ENCODE results near the gene ERC2. TPM values are rescaled to one million over a fixed set of nuclear protein-coding genes. Genes with fewer than 3 reads are reported as not detected.

ERC2 gene
- total and polyA plus RNA-seq, 2 of the 13 experiments (the other 11 are each of a cell fraction or from before 2014, with no cell fraction given): 0.16 to 0.22 TPM

GRCh38 chr3:56268616-56269383, 199.5 kb downstream of the ERC2 start:
- no peak for ATAC-seq
- Histone ChIP-seq H3K27me3 (ENCODE audit: control insufficient read depth in 1 of 2, insufficient read depth in 2 of 2, low read length in 2 of 2) (no peaks in the 10 kb centered on the region; a peak in 1 of 5 replicates), H3K9ac (ENCODE audit: insufficient read depth, low read depth, low read length) (no peak overlapping the region), H3K9me3 (ENCODE audit: low read length) (no peaks in the 10 kb centered on the region), H3K4me3 (replicated peaks in 1 of 3; ENCODE audit: insufficient read depth in 1 of 3, low read depth in 2 of 3, low read length in 3 of 3) (no peak overlapping the region), H3K79me2 (ENCODE audit: insufficient read depth, low read length) (no peaks in the 10 kb centered on the region), H2AFZ (ENCODE audit: low read length) (no peak overlapping the region), H3K27ac (ENCODE audit: extremely low read length, insufficient read depth, low read length) (no peak overlapping the region), H3K4me2 (ENCODE audit: low read depth, low read length) (no peak overlapping the region), H4K20me1 (ENCODE audit: insufficient read depth, low read length) (no peaks in the 10 kb centered on the region), H3K36me3 (replicated peaks in 1 of 2; ENCODE audit: control insufficient read depth in 1 of 2, insufficient read depth in 2 of 2, low read length in 2 of 2) (no peaks in the 10 kb centered on the region), H3K4me1 (ENCODE audit: insufficient read depth, low read length) (no peaks in the 10 kb centered on the region)
- ChIA-PET CTCF (ENCODE audit: low intra/inter-chr PET ratio, low total read pairs) (no interaction called here), POLR2A (no interaction called here)
- no peak for FAIRE-seq
- 2% methylated on average over 4 of the region's 4 CpGs for WGBS (ENCODE audit: low lambda C conversion rate)
- intact Hi-C loops (cut with micrococcal nuclease; ENCODE audit: unreplicated experiment): no loop called here
- in situ Hi-C loops (cut with HindIII; ENCODE audit: extremely low pct_ligation_motif_present, low pct_unique_long_range_greater_than_20kb): loop anchor here (25.0 kb wide), 1 partner anchor 1406 kb away; no protein-coding TSS in a partner anchor
- no peak for DNase-seq (ENCODE audit: low spot score)
- no TSS peak for BruUV-seq (replicated peaks)
- TF ChIP-seq DDIT3 (CRISPR knock-in tag; IDR thresholded peaks at IDR 0.05): no peak
- TF ChIP-seq U2AF2 (IDR thresholded peaks at IDR 0.05; ENCODE audit: low read depth, low read length): no peak
- TF ChIP-seq THYN1 (CRISPR knock-in tag; IDR thresholded peaks at IDR 0.05; ENCODE audit: borderline replicate concordance, low read depth): no peak
- no peak for TF ChIP-seq POGZ (CRISPR knock-in tag; IDR thresholded peaks at IDR 0.05)
- no peak for TF ChIP-seq BCL6 (CRISPR knock-in tag; IDR thresholded peaks at IDR 0.05)
- TF ChIP-seq SMAD1 (CRISPR knock-in tag; IDR thresholded peaks at IDR 0.05; ENCODE audit: borderline replicate concordance, low read depth): no peak
- no peak for TF ChIP-seq ZNF30 (CRISPR knock-in tag; IDR thresholded peaks at IDR 0.05)
- no peak for TF ChIP-seq ZSCAN9 (CRISPR knock-in tag; IDR thresholded peaks at IDR 0.05; ENCODE audit: borderline replicate concordance)
- TF ChIP-seq SMC3 (IDR thresholded peaks at IDR 0.05; ENCODE audit: low read length): no peak
- no peak for TF ChIP-seq FOXA3 (CRISPR knock-in tag; IDR thresholded peaks at IDR 0.05)
- no peak for TF ChIP-seq HNRNPK (IDR thresholded peaks at IDR 0.05; ENCODE audit: low read depth, low read length, poor library complexity, severe bottlenecking)
- no peak for TF ChIP-seq CSRNP2 (CRISPR knock-in tag; conservative IDR thresholded peaks at IDR 0.05; ENCODE audit: low read depth)
- TF ChIP-seq ZNF180 (CRISPR knock-in tag; IDR thresholded peaks at IDR 0.05; ENCODE audit: borderline replicate concordance, low read depth): no peak
- no peak for TF ChIP-seq CERS6 (CRISPR knock-in tag; IDR thresholded peaks at IDR 0.05)
- TF ChIP-seq IRX3 (CRISPR knock-in tag; IDR thresholded peaks at IDR 0.05; ENCODE audit: borderline replicate concordance, low read depth): no peak
- TF ChIP-seq ZFP1 (CRISPR knock-in tag; IDR thresholded peaks at IDR 0.05): no peak
- no peak for TF ChIP-seq ZBTB39 (CRISPR knock-in tag; IDR thresholded peaks at IDR 0.05)
